Fibroblast of skin of scalp (primary cell): ENCODE data around the gene SPATA32.

Source experiments
- DNase-seq: peaks from one replicate; pipeline ENCODE4 v3.0.0-alpha.2; 2013

SPATA32 gene

DNA sequence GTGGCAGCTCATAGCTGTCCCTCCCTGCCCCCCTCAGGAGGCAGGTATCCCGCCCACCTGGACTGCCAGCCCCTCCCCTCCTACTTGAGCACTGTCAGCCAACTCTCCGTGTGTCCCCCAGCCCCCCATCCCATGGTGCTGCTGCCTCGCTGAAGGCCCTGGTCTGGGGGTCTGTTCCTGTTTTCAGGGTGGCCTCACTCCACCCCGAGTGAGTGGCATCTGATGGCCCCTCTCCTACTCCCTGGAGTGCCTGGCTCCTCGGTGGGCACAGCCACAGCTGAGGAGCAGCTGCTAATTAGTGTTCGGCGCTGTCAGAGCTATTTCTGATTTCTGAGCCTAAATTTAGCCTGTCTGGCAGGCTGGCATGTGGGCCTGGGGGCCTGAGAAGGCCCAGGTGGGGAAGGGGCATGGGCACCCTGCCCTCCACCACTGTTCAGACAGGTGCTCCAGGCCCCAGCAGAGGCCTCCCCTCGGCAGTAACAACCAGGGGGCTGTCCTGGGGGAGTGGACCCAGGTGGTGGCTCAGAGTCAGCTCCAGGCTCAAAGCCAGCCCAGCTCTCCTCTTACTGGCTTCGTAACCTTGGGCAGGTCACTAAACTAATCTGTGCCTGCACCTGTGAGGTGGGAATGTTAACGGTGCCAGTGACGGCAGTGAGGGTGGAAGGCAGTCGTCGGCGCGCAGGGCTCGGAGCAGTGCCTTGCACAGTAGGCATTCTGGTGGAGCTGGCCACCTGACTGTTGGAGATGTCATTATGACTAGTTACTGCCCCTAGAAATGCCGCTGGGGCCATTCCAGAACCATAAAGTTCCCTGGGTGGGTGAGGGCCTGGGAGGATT is 33.8 kb downstream of the SPATA32 start:
- DNase-seq, result no peak

DNA sequence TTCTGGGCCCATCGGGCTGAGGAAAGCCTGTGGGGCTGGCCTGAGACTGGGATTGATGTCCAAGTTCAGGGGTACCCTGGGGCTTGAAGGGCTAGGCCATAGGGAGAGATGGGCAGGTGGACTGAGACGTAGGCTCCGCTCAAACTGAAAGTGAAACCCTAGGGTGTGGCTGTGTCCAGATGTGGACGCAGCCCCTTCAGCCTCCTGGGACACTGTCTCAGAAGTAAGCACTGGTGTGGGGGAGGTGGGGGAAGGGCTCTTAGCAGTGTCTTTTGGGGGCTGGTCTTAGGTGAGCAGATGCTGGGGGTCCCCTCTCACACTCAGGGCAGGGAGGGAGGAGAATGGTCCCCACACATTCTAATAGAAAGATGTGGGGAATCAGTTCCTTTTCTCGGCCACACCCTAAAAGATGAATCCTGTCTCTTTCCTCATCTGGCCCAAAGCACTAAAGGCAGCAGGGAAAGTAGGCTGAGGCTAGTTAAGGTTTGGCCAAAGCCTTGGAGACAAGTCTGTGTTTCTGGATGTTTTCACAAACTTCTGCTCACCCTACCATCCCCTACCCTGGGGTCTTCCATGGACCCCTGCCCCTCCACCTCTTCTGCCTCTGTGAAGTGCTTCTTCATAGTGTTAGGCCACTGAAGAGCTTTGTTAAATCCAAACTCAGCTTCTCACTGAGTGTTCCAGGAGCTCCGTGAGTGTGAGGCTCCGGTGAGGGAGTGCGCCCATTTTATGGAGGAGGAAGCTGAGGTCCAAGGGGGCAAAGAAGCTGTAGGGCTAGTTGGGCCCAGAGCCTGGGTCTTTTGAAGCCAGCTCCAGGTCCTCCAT is 34.6 kb downstream of the SPATA32 start:
- no peak for DNase-seq

DNA sequence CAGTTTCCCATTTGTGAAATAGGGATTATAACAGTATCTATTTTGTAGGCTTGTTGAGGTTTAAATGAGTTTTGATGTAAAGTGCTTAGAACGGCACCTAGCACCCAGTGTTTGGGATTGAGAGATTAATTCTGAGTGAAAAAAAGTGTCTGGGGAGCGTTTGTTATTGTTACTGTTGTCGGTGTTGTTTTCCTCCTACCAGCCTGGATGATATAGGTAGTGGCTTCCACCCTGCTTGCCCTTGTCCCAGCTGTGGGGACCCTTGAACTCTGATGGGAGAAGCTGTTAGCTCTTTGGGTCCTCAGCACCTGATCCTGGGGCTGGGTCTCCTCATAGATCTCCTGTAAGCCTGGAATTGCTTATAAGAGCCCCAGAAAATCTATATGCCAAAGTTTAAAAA is 35.3 kb downstream of the SPATA32 start:
- no peak for DNase-seq

GRCh38 chr17:45225964-45226530 is 35.8 kb downstream of the SPATA32 start:
- DNase-seq, result no peak

GRCh38 chr17:45225051-45225700 is 36.7 kb downstream of the SPATA32 start:
- no peak for DNase-seq

DNA sequence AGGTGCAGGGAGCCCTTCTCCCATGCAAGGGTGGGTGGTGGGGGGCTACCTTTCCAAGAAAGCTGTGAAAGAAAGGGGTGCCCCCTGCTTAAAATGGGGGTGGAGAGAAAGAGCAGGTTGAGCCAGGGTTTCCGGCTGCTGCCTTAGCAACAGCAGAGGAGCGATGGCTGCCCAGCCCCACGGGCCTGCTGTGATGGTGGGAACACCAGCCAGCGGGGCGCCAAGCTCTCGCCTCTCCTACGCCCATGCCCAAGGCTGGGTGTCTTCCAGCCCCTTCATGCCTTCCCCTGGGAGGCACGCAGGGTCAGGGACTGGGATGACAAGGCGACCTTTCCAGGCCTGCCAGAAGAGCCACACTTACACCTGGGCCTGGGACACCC is 37.2 kb downstream of the SPATA32 start:
- no peak for DNase-seq

DNA sequence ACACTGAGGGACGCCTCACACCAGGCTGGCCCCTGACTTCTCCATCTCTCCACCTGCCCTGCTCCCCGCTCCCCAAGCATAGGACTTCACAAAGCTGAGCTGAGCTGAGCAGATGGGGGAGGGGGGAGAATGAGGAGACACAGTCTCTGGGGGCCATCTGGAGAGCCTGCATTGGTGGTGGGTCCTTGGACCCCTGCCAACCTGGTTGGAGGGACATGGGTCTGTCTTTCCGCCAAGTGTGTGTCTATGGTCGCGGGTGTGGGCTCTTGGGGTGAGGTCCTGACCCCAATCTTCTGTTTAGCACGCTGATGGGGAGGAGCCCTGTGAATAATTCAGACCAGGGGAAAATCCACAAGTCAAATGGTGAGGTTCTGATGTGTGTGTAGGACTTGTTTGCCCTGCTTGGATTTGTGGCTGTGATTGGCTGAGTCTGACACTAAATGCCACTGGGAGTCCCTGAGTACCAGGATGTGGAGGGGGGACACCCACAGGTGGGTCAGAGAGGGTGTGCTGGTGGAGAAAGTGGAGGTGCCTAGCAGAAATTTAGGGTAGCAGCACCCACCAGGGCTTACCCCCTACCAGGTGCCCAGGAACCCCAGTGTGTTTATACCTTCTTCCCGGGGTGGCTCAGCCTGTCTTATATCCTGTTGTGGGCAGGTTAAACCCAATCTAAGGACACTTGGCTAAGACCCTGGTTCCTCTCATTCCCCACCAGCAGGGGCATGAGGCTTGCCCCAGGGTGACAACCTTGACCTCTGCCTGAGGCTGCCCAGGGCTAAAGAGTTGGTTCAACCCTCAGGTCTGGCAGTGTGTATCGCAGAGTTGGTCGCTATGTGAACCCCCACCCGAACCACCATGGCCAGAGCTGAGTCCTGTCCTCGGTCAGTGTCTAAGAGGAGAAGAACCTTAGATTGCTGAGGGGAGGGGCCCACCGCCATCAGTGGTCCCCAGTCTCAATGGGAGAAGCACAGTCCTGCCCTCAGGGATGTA is 38.1 kb downstream of the SPATA32 start:
- no peak for DNase-seq

- no peak for DNase-seq
These were observed 38.8 kb downstream of the SPATA32 start for GRCh38 chr17:45222996-45223538.

- DNase-seq, result no peak
These were observed 39.5 kb downstream of the SPATA32 start for GRCh38 chr17:45222289-45222995.

GRCh38 chr17:45222014-45222288 is 39.9 kb downstream of the SPATA32 start:
- no peak for DNase-seq

DNA sequence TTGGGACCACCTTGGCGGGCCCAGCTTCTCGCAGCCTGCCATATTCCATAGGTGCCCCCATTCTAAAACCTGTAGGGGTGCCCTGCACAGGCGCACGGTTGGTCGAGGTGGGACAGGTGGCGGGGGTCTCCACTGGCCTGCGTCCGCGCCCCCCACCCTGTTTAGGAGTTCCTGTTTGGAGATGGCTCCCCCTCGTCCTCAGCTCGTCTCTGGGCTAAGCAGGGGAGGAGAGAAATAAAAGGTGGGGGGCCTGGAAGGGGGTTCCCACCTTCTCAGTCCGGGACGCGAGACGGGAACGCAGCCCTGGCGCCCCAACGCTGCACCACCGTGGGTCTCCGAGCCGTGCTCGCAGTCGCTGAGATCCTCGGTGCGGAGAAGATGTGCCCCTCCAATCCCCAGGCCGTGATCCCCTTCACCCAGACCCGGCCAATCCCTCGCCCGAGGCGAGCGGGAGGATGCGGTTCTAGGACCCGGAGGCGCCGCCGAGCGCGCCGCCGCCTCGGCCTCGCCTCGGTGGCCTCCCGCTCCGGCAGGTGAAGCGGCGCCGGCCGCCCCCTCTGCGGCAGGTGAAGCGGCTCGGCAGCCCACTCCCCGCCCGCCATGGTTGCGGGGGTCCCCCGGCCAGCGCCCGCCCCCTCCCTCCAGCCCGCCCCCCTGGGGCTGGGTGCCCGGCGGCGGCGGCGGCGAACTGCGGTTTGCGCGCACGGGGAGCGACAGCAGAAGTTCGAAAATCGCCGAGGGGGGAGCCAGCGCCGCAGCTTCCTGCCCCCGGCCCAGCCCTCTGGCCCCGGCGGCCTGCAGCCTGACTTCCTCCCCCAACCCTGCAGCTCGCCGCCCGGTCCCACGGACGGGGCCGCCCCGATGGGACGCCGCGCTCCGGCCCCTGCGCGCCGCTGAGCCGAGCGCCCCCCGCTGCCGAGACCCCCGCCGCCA is 40.5 kb downstream of the SPATA32 start, which contains the start of gene FMNL1:
Gene FMNL1, plus strand, starts transcription at position 805 of the 933 bp plus-strand sequence. CDS start 240 bp downstream, outside the sequence.
- no peak for DNase-seq

- no peak for DNase-seq
These were observed 41.8 kb downstream of the SPATA32 start for GRCh38 chr17:45220079-45220478.

GRCh38 chr17:45218895-45219661 is 42.8 kb downstream of the SPATA32 start:
- peak; percentile 88 for DNase-seq
